Measurements from ENCODE around the gene FAM156A.
"Not testable (repeated sequence)": the region's sequence is repeated elsewhere in the genome, so short reads cannot be mapped to it uniquely, and the experiment has no call there.

GRCh38 chrX:52905531-52905930, 52.8 kb downstream of the FAM156A start:
- TF ChIP-seq, protein P1, sequence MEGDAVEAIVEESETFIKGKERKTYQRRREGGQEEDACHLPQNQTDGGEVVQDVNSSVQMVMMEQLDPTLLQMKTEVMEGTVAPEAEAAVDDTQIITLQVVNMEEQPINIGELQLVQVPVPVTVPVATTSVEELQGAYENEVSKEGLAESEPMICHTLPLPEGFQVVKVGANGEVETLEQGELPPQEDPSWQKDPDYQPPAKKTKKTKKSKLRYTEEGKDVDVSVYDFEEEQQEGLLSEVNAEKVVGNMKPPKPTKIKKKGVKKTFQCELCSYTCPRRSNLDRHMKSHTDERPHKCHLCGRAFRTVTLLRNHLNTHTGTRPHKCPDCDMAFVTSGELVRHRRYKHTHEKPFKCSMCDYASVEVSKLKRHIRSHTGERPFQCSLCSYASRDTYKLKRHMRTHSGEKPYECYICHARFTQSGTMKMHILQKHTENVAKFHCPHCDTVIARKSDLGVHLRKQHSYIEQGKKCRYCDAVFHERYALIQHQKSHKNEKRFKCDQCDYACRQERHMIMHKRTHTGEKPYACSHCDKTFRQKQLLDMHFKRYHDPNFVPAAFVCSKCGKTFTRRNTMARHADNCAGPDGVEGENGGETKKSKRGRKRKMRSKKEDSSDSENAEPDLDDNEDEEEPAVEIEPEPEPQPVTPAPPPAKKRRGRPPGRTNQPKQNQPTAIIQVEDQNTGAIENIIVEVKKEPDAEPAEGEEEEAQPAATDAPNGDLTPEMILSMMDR (IDR thresholded peaks at IDR 0.05): not testable (repeated sequence)
- TF ChIP-seq POLR2A (IDR thresholded peaks at IDR 0.05): not testable (repeated sequence)

Measured in prostate gland (tissue), 2 donors.